Right lobe of liver (tissue), 6 donors: ENCODE measurements around the gene EID3. TPM values are rescaled to one million over a fixed set of nuclear protein-coding genes. Genes with fewer than 3 reads are reported as not detected.

ENCODE experiments used
- ATAC-seq, 4 donors: fragments of 200-7000 bp; cut with Tn5 transposase; one replicate each; pipeline ENCODE4 v1.9.1; 2020; ENCODE audit warnings: mild to moderate bottlenecking in 4 of 4, moderate library complexity in 4 of 4
- DNase-seq, 3 donors: peaks; one replicate each; pipeline ENCODE4 v3.0.0-alpha.2; 2020
- H3K27ac ChIP-seq, 3 donors: fragments of 200-600 bp; one replicate each; pipeline ENCODE4 v1.8.0; 2022
- H3K27me3 ChIP-seq, 2 donors: fragments of 200-600 bp; one replicate each; pipeline ENCODE4 v1.8.0; 2022
- H3K36me3 ChIP-seq, 4 donors: fragments of 200-600 bp; sonication (generic) in 1 of 4; one replicate each; pipeline versions ENCODE4 v1.5.1 to v1.8.0; 2017 to 2022; ENCODE audit warnings: control low read depth in 1 of 4
- H3K4me1 ChIP-seq, 4 donors: fragments of 200-600 bp; sonication (generic) in 1 of 4; one replicate each; pipeline versions ENCODE4 v1.5.1 to v1.8.0; 2017 to 2022; ENCODE audit warnings: control low read depth in 1 of 4
- H3K4me3 ChIP-seq, 3 donors: fragments of 200-600 bp; one replicate each; pipeline ENCODE4 v1.8.0; 2022
- H3K9me3 ChIP-seq, 4 donors: fragments of 200-600 bp; sonication (generic) in 1 of 4; one replicate each; pipeline versions ENCODE4 v1.5.1 to v1.8.0; 2017 to 2022; ENCODE audit warnings: control low read depth in 1 of 4
- CTCF ChIP-seq, 4 donors: fragments of 200-600 bp in 3 of 4; fragments of 450-650 bp in 1 of 4; IDR thresholded peaks; one replicate each; pipeline versions ENCODE4 v1.5.1 to v1.8.0; 2016 to 2022; ENCODE audit warnings: antibody characterized with exemption in 4 of 4, mild to moderate bottlenecking in 2 of 4
- POLR2A ChIP-seq: fragments of 450-650 bp; IDR thresholded peaks from one replicate; pipeline ENCODE4 v1.6.1; 2017; ENCODE audit warnings: antibody characterized with exemption, mild to moderate bottlenecking
- WGBS: methylation state at CpG from one replicate; pipeline ENCODE4 v1.1.6; 2018; ENCODE audit warnings: low coverage, low lambda C conversion rate; ENCODE audit not compliant: insufficient coverage; ENCODE audit errors: missing lambda C conversion rate; 5-methylcytosine and 5-hydroxymethylcytosine counted together
- intact Hi-C, 2 donors: fragments of 100-400 bp; cut with DNase I; formaldehyde crosslinking; loops; one replicate each; pipeline versions ENCODE4 v1.11.2 to v1.14.1; 2022
- total RNA-seq, 6 experiments: library from RNA; depleted of rRNA in 2 of 6; stranded (reverse); fragments of >200 nt in 2 of 6; fragmentation: NEBNext Ultra II Directional in 3 of 6; extraction: Animal tissue kit (Norgen Biotek cat#: 25700) in 3 of 6; gene quantifications; one replicate each; pipeline versions ENCODE4 v1.1.0 to v1.2.4, GENCODE V29; 2016 to 2023
- donor health status: DM: no; HTN: yes; CAD: no.
- donor health status: DM: no; HTN: no; CAD: no.
- donor health status: DM: no; HTN: no; CAD: no.
- donor health status: DM: no; HTN: yes; CAD: no.
- donor health status: DM: no; HTN: yes; CAD: no.

The EID3 gene
- total RNA-seq, 6 experiments from 2014 or later: 1.1 to 7.3 (median 1.4) TPM

DNA sequence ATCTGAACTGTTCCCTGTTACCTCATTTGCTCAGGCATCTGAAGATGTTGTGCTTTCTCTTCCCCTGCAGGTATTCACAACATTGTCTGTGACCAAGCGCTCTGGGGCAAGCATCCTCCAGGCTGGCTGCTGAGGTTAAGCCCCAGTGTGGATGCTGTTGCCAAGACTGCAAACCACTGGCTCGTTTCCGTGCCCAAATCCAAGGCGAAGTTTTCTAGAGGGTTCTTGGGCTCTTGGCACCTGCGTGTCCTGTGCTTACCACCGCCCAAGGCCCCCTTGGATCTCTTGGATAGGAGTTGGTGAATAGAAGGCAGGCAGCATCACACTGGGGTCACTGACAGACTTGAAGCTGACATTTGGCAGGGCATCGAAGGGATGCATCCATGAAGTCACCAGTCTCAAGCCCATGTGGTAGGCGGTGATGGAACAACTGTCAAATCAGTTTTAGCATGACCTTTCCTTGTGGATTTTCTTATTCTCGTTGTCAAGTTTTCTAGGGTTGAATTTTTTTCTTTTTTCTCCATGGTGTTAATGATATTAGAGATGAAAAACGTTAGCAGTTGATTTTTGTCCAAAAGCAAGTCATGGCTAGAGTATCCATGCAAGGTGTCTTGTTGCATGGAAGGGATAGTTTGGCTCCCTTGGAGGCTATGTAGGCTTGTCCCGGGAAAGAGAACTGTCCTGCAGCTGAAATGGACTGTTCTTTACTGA, 44.9 kb downstream of the EID3 start:
- ATAC-seq: no peak
- H3K4me3 ChIP-seq: no peak overlapping the region
- TF ChIP-seq POLR2A: no peak
- no peak for TF ChIP-seq CTCF (IDR thresholded peaks at IDR 0.05)
- no peak for DNase-seq
- no peak overlapping the region for H3K27ac ChIP-seq
- no peaks in the 10 kb centered on the region for H3K9me3 ChIP-seq
- H3K27me3 ChIP-seq: no peaks in the 10 kb centered on the region
- WGBS: 96% methylated on average over 4 of the region's 11 CpGs
- intact Hi-C loops: no loop called here
- H3K4me1 ChIP-seq: no peaks in the 10 kb centered on the region
- peaks cover 0 to 82% (median 19%) of the 10 kb centered on the region in 4 donors for H3K36me3 ChIP-seq

- TF ChIP-seq CTCF (IDR thresholded peaks at IDR 0.05) (no peak), POLR2A (no peak)
These were observed 45.5 kb downstream of the EID3 start for GRCh38 chr12:104348994-104349494.

DNA sequence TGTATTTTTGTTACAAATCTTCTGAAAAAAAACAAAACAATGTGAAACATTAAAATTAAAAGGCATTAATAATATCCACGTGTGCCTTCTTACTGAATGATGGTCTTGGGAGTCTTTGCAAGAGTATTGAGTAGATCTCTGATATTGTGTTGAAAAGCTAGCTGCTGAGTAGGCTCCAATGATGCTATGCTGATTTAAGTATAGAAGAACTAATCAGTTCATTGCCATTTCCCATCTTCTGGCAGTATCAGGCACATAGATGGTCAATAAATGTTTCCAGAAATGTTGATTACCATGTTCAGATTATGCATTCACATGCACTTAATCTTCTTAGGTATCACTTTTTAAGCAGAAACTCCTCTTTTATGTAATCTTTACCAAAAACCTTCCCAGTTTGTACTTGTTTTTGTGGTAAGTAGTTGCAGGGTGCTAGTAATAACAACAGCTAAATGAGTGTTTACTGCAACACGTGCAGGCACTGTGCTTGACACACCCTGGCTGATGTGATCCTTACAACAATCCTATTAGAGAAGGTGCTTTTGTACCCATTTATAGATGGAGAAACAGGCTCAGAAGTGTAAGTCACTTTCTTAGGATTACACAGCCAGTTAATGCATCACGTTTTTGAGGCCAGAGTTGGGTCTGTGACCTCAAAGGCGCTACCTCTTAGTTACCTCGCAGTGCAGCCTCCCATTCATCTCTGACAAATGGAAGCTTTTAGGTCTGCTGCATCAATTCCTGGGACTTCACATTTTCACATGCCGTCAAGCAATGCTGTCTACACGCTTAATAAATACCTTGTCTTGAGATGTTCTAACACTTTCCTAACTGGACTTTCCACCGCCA, 46.9 kb downstream of the EID3 start:
- ATAC-seq (no peak), DNase-seq (no peak)
- WGBS: 90% methylated on average over 8 of the region's 8 CpGs
- TF ChIP-seq POLR2A: no peak
- TF ChIP-seq CTCF (IDR thresholded peaks at IDR 0.05): no peak
- intact Hi-C loops: loop anchor here in 1 of 2 donors (5.0 kb wide), 1 partner anchor 143 kb away; no protein-coding TSS in a partner anchor
- Histone ChIP-seq H3K36me3 (peaks cover 0 to 69% (median 19%) of the 10 kb centered on the region in 4 donors), H3K4me1 (no peaks in the 10 kb centered on the region), H3K4me3 (no peak overlapping the region), H3K9me3 (no peaks in the 10 kb centered on the region), H3K27ac (no peak overlapping the region), H3K27me3 (no peaks in the 10 kb centered on the region)

More at GRCh38 chr12:104348994-104349494, 45.5 kb downstream of the EID3 start:
- no peak for DNase-seq
- no peak for ATAC-seq
- intact Hi-C loops: no loop called here
- Histone ChIP-seq H3K4me3 (no peak overlapping the region), H3K27ac (no peak overlapping the region), H3K4me1 (no peaks in the 10 kb centered on the region), H3K36me3 (peaks cover 0 to 81% (median 19%) of the 10 kb centered on the region in 4 donors), H3K27me3 (no peaks in the 10 kb centered on the region), H3K9me3 (no peaks in the 10 kb centered on the region)
- 96% methylated on average over 2 of the region's 2 CpGs for WGBS

GRCh38 chr12:104351057-104351983, 47.8 kb downstream of the EID3 start:
- Histone ChIP-seq H3K9me3 (no peaks in the 10 kb centered on the region), H3K4me1 (no peaks in the 10 kb centered on the region), H3K4me3 (no peak overlapping the region), H3K36me3 (peaks cover 0 to 60% (median 17%) of the 10 kb centered on the region in 4 donors), H3K27me3 (no peaks in the 10 kb centered on the region), H3K27ac (no peak overlapping the region)
- TF ChIP-seq POLR2A: no peak
- TF ChIP-seq CTCF (IDR thresholded peaks at IDR 0.05): no peak
- ATAC-seq (no peak), DNase-seq (no peak)
- 95% methylated on average over 4 of the region's 4 CpGs for WGBS
- intact Hi-C loops: loop anchor here in 1 of 2 donors (5.0 kb wide), 1 partner anchor 144 kb away; no protein-coding TSS in a partner anchor
